Measurements from ENCODE around the gene OBSL1.

DNA sequence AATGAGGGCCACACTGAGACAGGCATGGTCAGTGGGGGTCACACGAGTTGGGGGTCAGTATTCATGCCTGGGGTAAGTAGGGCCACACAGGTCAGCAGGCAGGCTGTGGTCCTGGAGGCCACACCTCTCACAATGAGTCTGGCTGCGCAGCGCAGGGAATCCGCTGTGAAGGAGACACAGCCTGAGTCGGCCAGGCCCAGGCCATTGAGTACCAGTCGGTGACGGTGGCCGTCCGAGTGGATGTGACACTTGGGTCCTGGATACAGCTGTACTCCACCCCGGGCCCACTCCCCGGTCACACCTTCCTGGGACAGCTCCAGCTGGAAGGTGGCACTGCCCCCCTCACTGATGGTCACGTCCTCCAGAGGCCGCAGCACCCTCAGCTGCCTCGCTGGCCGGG, 17.0 kb downstream of the OBSL1 start:
- no peak for TF ChIP-seq POLR2A (IDR thresholded peaks at IDR 0.05)
- TF ChIP-seq, protein P1, sequence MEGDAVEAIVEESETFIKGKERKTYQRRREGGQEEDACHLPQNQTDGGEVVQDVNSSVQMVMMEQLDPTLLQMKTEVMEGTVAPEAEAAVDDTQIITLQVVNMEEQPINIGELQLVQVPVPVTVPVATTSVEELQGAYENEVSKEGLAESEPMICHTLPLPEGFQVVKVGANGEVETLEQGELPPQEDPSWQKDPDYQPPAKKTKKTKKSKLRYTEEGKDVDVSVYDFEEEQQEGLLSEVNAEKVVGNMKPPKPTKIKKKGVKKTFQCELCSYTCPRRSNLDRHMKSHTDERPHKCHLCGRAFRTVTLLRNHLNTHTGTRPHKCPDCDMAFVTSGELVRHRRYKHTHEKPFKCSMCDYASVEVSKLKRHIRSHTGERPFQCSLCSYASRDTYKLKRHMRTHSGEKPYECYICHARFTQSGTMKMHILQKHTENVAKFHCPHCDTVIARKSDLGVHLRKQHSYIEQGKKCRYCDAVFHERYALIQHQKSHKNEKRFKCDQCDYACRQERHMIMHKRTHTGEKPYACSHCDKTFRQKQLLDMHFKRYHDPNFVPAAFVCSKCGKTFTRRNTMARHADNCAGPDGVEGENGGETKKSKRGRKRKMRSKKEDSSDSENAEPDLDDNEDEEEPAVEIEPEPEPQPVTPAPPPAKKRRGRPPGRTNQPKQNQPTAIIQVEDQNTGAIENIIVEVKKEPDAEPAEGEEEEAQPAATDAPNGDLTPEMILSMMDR (IDR thresholded peaks at IDR 0.05 in 4 of 5, conservative IDR thresholded peaks at IDR 0.05 in 1 of 5): no peak

Data from gastrocnemius medialis (tissue), 4 donors.